ENCODE measurements around the gene MARCHF3.

MARCHF3 gene

GRCh38 chr5:126983874-126984266 is 46.5 kb downstream of the MARCHF3 start:
- DNase-seq (ENCODE audit: low read depth in 2 of 2) = no peak

GRCh38 chr5:126982926-126983873 is 47.2 kb downstream of the MARCHF3 start:
- DNase-seq (ENCODE audit: low read depth in 2 of 2) = no peak

GRCh38 chr5:126982202-126982601 is 48.2 kb downstream of the MARCHF3 start:
- DNase-seq (ENCODE audit: low read depth in 2 of 2) = no peak

- DNase-seq (ENCODE audit: low read depth in 2 of 2) = no peak
Measured at GRCh38 chr5:126981701-126982100, 48.7 kb downstream of the MARCHF3 start.

GRCh38 chr5:126981222-126981621 is 49.1 kb downstream of the MARCHF3 start:
- no peak for DNase-seq (ENCODE audit: low read depth in 2 of 2)

GRCh38 chr5:126978258-126978657 is 52.1 kb downstream of the MARCHF3 start:
- no peak for DNase-seq (ENCODE audit: low read depth in 2 of 2)

- no peak for DNase-seq (ENCODE audit: low read depth in 2 of 2)
Measured at GRCh38 chr5:126976520-126977172, 53.7 kb downstream of the MARCHF3 start.

- no peak for DNase-seq (ENCODE audit: low read depth in 2 of 2)
Measured at GRCh38 chr5:126975796-126976195, 54.6 kb downstream of the MARCHF3 start.

GRCh38 chr5:126973193-126973592 is 57.2 kb downstream of the MARCHF3 start:
- DNase-seq (ENCODE audit: low read depth in 2 of 2) = no peak

GRCh38 chr5:126972062-126972895 is 58.1 kb downstream of the MARCHF3 start:
- no peak for DNase-seq (ENCODE audit: low read depth in 2 of 2)

GRCh38 chr5:126971455-126972031 is 58.8 kb downstream of the MARCHF3 start:
- DNase-seq (ENCODE audit: low read depth in 2 of 2) = no peak

GRCh38 chr5:126970517-126971017 is 59.8 kb downstream of the MARCHF3 start:
- no peak for DNase-seq (ENCODE audit: low read depth in 2 of 2)

- DNase-seq (ENCODE audit: low read depth in 2 of 2) = no peak
Measured at GRCh38 chr5:126969548-126969947, 60.8 kb downstream of the MARCHF3 start.

GRCh38 chr5:126967808-126968466 is 62.4 kb downstream of the MARCHF3 start:
- no peak for DNase-seq (ENCODE audit: low read depth in 2 of 2)

GRCh38 chr5:126965487-126965886 is 64.9 kb downstream of the MARCHF3 start:
- no peak for DNase-seq (ENCODE audit: low read depth in 2 of 2)

- DNase-seq (ENCODE audit: low read depth in 2 of 2) = no peak
Measured at GRCh38 chr5:126965061-126965475, 65.3 kb downstream of the MARCHF3 start.

GRCh38 chr5:126963822-126964375 is 66.5 kb downstream of the MARCHF3 start:
- DNase-seq (ENCODE audit: low read depth in 2 of 2) = no peak

GRCh38 chr5:126961702-126962101 is 68.7 kb downstream of the MARCHF3 start:
- no peak for DNase-seq (ENCODE audit: low read depth in 2 of 2)

GRCh38 chr5:126961128-126961527 is 69.2 kb downstream of the MARCHF3 start:
- DNase-seq (ENCODE audit: low read depth in 2 of 2) = no peak

GRCh38 chr5:126959188-126959587 is 71.2 kb downstream of the MARCHF3 start:
- DNase-seq (ENCODE audit: low read depth in 2 of 2) = no peak

GRCh38 chr5:126956991-126957390 is 73.4 kb downstream of the MARCHF3 start:
- DNase-seq (ENCODE audit: low read depth in 2 of 2) = no peak
